Mesodermal cell (in vitro differentiated cells): ENCODE results near the gene SOX13.
"Not testable (repeated sequence)": the region's sequence is repeated elsewhere in the genome, so short reads cannot be mapped to it uniquely, and the experiment has no call there.

ENCODE experiments used
- H3K27ac ChIP-seq: 2 replicates; pipeline ENCODE4 v1.7.0; 2013; ENCODE audit warnings: mild to moderate bottlenecking, low read depth, low read length, moderate library complexity; ENCODE audit not compliant: severe bottlenecking
- H3K36me3 ChIP-seq: 2 replicates; pipeline ENCODE4 v1.7.1; 2013; ENCODE audit warnings: mild to moderate bottlenecking, low read length, moderate library complexity; ENCODE audit not compliant: control insufficient read depth, insufficient read depth
- H3K4me1 ChIP-seq: one replicate; pipeline ENCODE4 v1.7.1; 2013; ENCODE audit warnings: mild to moderate bottlenecking, low read length; ENCODE audit not compliant: insufficient read depth, control insufficient read depth, poor library complexity, severe bottlenecking
- H3K4me3 ChIP-seq: 2 replicates; pipeline ENCODE4 v1.7.0; 2013; ENCODE audit warnings: low read length, control low read depth, mild to moderate bottlenecking; ENCODE audit not compliant: insufficient read depth, poor library complexity, severe bottlenecking; ENCODE audit errors: extremely low read depth
- H3K9me3 ChIP-seq: 2 replicates; pipeline ENCODE4 v1.7.1; 2013; ENCODE audit warnings: mild to moderate bottlenecking, low read length, moderate library complexity; ENCODE audit not compliant: control insufficient read depth
- WGBS, 2 experiments: methylation state at CpG; one replicate each; pipeline ENCODE4 v1.1.5; 2013; ENCODE audit warnings: missing lambda C conversion rate in 2 of 2; ENCODE audit not compliant: insufficient coverage in 2 of 2; 5-methylcytosine and 5-hydroxymethylcytosine counted together

Gene SOX13

DNA sequence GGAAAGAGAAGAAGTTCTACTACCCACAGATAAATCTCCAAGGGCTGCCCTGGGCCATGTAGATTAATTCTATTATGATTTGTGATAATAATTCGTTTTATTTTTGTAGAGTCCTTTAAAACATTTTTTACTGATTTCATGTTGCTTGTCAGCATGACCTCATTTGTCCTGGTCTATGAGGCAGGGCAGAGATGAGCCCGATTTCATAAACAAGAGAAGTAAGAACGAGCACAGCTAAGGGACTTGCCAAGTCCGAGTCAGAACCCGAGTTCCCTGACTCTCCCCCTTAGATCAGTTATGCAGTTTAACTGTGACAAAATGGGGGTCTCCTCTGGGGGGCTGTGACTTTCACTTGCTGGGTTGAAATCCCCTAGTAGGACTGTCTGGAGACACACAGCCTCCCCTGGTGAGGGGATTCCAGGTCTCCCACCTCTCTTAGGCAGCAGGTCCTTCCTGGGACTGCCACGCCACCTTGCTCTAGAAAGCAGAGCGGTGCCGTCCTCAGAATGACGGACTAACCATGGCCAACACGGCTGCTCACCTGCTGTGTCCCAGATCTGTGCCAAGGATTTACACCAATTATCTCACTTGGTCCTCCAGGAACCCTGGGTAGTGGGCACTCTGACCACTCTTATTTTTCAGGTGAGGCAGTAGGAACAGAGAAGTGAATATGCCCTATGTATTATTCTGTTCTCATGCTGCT lies 31.0 kb upstream of the SOX13 start:
- Histone ChIP-seq H3K36me3 (no peaks in the 10 kb centered on the region), H3K27ac (no peak overlapping the region), H3K4me3 (no peak overlapping the region), H3K9me3 (no peaks in the 10 kb centered on the region), H3K4me1 (peaks cover 7% of the 10 kb centered on the region)
- 89 to 94% methylated on average over 8 to 9 of the region's 10 CpGs for WGBS, 2 experiments

- Histone ChIP-seq H3K9me3 (no peaks in the 10 kb centered on the region), H3K27ac (no peak overlapping the region), H3K4me1 (peaks cover 7% of the 10 kb centered on the region), H3K36me3 (no peaks in the 10 kb centered on the region), H3K4me3 (no peak overlapping the region)
- WGBS, 2 experiments, result 83 to 94% methylated on average over 1 to 2 of the region's 2 CpGs
These were observed 30.4 kb upstream of the SOX13 start for GRCh38 chr1:204042516-204042915.

DNA sequence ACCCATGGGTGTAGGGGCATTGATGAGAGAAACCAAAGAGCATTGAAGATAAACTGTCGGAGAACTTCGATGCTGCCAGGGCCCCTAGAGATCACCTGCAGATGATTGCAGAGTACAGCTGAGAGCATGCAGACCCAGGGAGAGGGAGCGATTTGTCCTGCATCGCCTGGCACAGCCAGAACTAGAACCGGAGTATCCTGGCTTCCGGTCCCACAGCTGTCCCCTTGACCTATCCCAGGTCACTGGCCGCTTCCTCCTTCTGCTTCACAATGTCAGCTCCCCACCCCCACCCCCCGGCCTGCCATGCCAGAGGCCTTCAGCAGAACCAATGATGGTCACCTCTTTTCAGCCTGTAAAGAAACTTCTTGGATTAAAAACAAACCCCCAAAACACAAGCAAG lies 29.2 kb upstream of the SOX13 start:
- no peaks in the 10 kb centered on the region for H3K36me3 ChIP-seq
- no peak overlapping the region for H3K27ac ChIP-seq
- 95 to 99% methylated on average over 4 to 7 of the region's 8 CpGs for WGBS, 2 experiments
- no peak overlapping the region for H3K4me3 ChIP-seq
- H3K9me3 ChIP-seq, result no peaks in the 10 kb centered on the region
- peaks cover 7% of the 10 kb centered on the region for H3K4me1 ChIP-seq

DNA sequence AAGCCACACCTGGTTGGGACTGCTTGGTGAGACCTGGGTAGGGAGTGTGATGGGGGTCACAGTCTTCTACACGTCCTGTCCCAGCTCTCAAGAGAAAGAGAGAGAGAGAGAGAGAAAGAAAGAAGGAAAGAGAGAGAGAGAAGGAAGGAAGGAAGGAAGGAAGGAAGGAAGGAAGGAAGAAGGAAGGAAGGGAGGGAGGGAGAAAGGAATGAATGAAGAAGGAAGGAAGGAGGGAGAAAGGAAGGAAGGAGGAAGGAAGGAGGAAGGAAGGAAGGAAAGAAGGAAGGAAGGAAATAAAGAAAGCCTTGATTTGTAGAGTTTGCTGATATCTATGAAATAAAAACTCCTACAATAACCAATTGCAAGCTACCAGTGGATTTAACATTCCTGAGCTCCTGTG lies 28.5 kb upstream of the SOX13 start:
- Histone ChIP-seq H3K4me1 (peaks cover 7% of the 10 kb centered on the region), H3K27ac (no peak overlapping the region), H3K4me3 (no peak overlapping the region), H3K9me3 (no peaks in the 10 kb centered on the region), H3K36me3 (no peaks in the 10 kb centered on the region)
- 88 to 92% methylated on average over 1 of the region's 1 CpG for WGBS, 2 experiments

- Histone ChIP-seq H3K4me1 (peaks cover 7% of the 10 kb centered on the region), H3K4me3 (no peak overlapping the region), H3K36me3 (no peaks in the 10 kb centered on the region), H3K9me3 (no peaks in the 10 kb centered on the region), H3K27ac (no peak overlapping the region)
- WGBS, 2 experiments, result 82 to 91% methylated on average over 7 to 8 of the region's 8 CpGs
These were observed 27.5 kb upstream of the SOX13 start for GRCh38 chr1:204045430-204045829.

DNA sequence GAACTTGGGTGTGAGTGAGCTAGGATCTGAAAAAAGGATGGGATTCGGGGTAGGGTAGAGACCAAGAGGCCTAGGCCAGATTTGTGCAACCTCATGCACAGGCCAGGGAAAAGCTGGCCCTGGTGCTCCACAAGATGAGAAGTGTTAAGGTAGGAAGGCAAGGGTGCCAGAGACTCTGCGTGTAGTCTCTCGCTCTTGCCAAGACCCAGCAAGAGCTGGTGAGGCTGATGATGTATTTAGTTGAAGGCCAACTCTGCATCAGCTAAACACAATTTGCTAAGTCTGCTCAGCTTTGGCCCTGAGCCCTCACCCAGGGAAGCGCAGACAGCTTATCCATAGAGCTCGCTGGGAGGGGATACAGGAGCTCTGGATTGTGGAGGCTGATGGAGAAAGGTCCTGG lies 26.6 kb upstream of the SOX13 start:
- H3K4me3 ChIP-seq, result no peak overlapping the region
- H3K27ac ChIP-seq, result no peak overlapping the region
- WGBS, 2 experiments, result 92 to 98% methylated on average over 5 of the region's 5 CpGs
- H3K9me3 ChIP-seq, result no peaks in the 10 kb centered on the region
- no peaks in the 10 kb centered on the region for H3K36me3 ChIP-seq
- peaks cover 2% of the 10 kb centered on the region for H3K4me1 ChIP-seq

GRCh38 chr1:204048796-204049195 lies 24.1 kb upstream of the SOX13 start:
- H3K4me3 ChIP-seq, H3K9me3 ChIP-seq, H3K27ac ChIP-seq, H3K4me1 ChIP-seq, H3K36me3 ChIP-seq: not testable (repeated sequence)
- 100% methylated on average over 1 to 2 of the region's 3 CpGs for WGBS, 2 experiments

DNA sequence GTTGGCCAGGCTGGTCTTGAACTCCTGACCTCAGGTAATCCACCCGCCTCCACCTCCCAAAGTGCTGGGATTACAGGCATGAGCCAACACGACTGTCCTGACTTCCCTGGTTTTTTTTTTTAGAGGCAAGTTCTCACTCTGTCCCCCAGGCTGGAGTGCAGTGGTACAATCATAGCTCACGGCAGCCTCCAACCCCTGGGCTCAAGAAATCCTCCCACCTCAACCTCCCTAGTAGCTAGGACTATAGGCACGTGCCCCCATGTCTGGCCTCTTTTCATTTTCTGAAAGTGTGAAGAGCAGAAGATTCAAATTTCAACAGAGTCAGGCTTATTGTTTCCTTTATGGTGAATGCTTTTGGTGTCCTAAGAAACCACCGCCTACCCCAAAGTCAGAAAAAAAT lies 21.7 kb upstream of the SOX13 start:
- Histone ChIP-seq H3K4me1 (no peaks in the 10 kb centered on the region), H3K27ac (no peak overlapping the region), H3K9me3 (no peaks in the 10 kb centered on the region), H3K36me3 (no peaks in the 10 kb centered on the region), H3K4me3 (no peak overlapping the region)
- WGBS, 2 experiments, result 83 to 93% methylated on average over 3 of the region's 5 CpGs

GRCh38 chr1:204051718-204052117 lies 21.2 kb upstream of the SOX13 start:
- no peak overlapping the region for H3K27ac ChIP-seq
- H3K4me1 ChIP-seq, result no peaks in the 10 kb centered on the region
- H3K4me3 ChIP-seq, result no peak overlapping the region
- no peaks in the 10 kb centered on the region for H3K36me3 ChIP-seq
- H3K9me3 ChIP-seq, result no peaks in the 10 kb centered on the region

DNA sequence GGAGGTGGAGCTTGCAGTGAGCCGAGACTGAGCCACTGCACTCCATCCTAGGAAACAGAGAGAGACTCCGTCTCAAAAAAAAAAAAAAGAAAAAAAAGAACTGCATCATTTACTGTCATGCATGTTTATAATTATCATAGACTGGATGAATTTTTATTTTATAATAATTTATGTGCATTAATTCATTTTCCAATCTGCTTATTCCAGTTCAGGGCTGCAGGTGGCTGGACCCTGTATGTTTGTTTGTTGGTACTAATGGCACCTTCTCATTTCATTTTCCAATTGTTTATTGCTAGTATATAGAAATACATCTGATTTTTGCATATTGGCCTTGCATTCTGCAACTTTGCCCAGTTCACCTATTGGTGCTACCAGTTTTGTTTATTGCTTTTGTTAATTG lies 19.0 kb upstream of the SOX13 start:
- no peaks in the 10 kb centered on the region for H3K9me3 ChIP-seq
- H3K27ac ChIP-seq, result no peak overlapping the region
- peaks cover 5% of the 10 kb centered on the region for H3K4me1 ChIP-seq
- 100% methylated on average over 1 of the region's 2 CpGs; no CpG with 5 or more reads in 1 of the 2 experiments for WGBS, 2 experiments
- H3K4me3 ChIP-seq, result no peak overlapping the region
- H3K36me3 ChIP-seq, result no peaks in the 10 kb centered on the region

DNA sequence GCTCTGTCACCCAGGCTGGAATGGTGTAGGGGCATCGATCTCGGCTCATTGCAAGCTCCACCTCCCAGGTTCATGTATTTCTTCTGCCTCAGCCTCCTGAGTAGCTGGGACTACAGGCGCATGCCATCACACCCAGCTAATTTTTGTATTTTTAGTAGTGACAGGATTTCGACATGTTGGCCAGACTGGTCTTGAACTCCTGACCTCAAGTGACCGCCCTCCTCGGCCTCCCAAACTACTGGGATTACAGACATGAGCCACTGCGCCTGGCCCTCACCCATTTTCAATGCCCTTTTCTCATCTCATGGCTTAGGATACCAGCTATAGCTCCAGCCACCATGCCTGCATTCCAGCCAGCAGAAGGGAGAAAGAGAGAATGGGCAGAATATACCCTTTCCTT lies 12.9 kb upstream of the SOX13 start:
- no peak overlapping the region for H3K27ac ChIP-seq
- H3K36me3 ChIP-seq, result no peaks in the 10 kb centered on the region
- peaks cover 5% of the 10 kb centered on the region for H3K4me1 ChIP-seq
- H3K9me3 ChIP-seq, result no peaks in the 10 kb centered on the region
- no peak overlapping the region for H3K4me3 ChIP-seq
- WGBS, 2 experiments, result 91 to 94% methylated on average over 4 to 6 of the region's 7 CpGs
